GM19463 (cell line): ENCODE results near the gene MARCHF2.
"Not testable (repeated sequence)": the region's sequence is repeated elsewhere in the genome, so short reads cannot be mapped to it uniquely, and the experiment has no call there.

Experiments
- ATAC-seq: cut with Tn5 transposase; IDR thresholded peaks from one replicate; pipeline ENCODE4 v1.9.1; 2021; ENCODE audit warnings: mild to moderate bottlenecking, moderate library complexity; ENCODE audit not compliant: unreplicated experiment

MARCHF2 gene, protein sequence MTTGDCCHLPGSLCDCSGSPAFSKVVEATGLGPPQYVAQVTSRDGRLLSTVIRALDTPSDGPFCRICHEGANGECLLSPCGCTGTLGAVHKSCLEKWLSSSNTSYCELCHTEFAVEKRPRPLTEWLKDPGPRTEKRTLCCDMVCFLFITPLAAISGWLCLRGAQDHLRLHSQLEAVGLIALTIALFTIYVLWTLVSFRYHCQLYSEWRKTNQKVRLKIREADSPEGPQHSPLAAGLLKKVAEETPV

DNA sequence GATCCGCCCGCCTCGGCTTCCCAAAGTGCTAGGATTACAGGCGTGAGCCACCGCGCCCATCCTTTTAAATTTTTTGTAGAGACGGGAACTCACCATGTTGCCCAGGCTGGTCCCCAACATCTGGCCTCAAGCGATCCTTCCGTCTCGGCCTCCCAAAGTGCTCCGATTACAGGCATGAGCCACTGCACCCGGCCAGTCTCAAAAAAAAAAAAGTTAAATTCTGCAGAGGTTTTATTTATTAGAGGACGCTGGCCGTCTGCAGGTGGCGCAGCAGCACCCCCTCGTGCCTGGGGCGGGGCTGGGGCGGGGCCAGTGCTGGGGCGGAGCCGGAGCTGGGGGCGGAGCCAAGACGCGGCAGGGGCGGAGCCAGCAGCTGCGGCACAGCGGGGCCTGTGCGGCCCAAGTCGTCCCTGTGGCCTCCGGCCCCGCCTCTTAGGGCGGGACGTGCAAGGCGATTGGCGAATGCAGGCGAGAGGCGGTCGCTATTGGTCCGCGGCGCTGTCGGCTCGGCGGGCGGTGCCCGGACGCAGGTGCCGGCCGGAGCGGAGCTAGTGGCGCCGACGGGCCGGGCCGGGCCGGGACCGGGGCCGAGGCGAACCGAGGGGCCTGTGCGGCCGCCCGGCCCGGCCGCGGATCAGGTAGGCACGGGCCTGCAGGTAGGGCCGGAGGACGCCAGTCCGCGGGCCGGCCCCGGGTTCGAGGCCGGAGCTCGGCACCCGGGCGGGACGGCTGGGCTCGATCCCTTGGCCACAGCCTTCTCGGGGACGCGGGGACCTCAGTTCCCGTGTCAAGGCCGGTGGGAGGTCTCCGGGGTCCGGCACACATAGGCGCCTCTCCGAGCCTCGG lies at the start of gene MARCHF2:
MARCHF2 (plus strand) TSS at position 523 of the 846 bp plus-strand sequence. CDS start 8,536 bp downstream, outside the sequence.
- ATAC-seq: peak; percentile 100

DNA sequence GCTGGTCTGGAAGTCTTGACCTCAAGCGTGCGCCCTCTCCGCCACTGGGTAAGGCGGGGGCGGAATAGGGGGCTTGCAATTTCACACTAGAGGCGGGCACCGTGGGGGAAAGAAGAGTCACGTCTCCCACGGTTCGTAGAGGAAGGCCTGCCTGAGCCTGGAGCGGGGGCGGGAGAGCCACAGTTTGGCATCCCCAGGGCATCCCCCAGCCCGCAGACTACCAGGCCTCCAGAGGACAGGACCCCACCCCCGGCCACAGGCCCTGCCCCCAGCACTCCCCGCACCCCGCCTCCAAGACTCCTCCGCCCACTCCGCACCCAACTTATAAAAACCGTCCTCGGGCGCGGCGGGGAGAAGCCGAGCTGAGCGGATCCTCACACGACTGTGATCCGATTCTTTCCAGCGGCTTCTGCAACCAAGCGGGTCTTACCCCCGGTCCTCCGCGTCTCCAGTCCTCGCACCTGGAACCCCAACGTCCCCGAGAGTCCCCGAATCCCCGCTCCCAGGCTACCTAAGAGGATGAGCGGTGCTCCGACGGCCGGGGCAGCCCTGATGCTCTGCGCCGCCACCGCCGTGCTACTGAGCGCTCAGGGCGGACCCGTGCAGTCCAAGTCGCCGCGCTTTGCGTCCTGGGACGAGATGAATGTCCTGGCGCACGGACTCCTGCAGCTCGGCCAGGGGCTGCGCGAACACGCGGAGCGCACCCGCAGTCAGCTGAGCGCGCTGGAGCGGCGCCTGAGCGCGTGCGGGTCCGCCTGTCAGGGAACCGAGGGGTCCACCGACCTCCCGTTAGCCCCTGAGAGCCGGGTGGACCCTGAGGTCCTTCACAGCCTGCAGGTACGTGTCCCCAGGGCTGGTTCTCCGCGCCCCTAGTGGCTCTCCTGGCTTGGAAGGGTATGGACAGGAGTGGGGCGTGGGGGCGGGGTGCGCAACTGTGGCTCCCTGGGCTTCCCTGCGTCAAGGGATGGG lies 49.0 kb upstream of the MARCHF2 start, which contains the start of gene ANGPTL4:
ANGPTL4 (plus strand) TSS at position 353 of the 969 bp plus-strand sequence; CDS start at position 520, 167 bp downstream.
- no peak for ATAC-seq

DNA sequence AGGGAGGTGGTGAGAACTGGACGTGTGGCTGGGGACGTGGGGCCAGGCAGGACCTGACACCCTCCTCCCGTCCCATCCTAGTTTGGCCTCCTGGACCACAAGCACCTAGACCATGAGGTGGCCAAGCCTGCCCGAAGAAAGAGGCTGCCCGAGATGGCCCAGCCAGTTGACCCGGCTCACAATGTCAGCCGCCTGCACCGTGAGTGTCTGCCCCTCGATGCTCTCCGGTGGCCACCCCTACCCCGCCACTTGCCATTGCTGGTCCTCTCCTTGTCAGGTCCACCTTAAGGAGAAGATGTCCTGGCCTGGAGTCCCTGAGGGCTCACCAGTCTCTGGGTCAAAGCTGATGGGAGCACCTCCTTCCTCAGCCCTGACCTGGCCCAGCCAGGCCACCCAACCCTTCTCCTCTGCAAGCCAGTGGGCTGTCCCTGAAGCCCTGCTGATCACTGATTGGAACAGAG lies 47.0 kb upstream of the MARCHF2 start:
- ATAC-seq: no peak

DNA sequence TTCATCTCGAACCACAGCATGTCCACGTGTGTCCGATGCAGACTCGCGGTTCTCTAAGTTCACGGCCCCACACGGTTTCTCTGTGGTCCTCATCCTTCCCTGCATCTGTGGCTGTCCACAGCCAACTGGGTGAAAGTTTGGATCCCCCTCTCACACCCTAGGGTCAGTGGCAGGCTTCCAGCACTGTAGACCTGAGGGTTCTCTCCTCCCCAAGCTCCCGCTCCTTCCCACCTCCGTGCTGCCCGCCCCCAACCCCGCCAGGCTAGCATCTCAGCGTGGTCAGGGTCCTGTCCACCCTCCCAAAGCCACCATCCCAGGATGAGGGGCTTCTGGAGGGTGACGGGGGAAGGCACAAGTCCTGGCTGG lies 46.2 kb upstream of the MARCHF2 start:
- ATAC-seq: no peak

DNA sequence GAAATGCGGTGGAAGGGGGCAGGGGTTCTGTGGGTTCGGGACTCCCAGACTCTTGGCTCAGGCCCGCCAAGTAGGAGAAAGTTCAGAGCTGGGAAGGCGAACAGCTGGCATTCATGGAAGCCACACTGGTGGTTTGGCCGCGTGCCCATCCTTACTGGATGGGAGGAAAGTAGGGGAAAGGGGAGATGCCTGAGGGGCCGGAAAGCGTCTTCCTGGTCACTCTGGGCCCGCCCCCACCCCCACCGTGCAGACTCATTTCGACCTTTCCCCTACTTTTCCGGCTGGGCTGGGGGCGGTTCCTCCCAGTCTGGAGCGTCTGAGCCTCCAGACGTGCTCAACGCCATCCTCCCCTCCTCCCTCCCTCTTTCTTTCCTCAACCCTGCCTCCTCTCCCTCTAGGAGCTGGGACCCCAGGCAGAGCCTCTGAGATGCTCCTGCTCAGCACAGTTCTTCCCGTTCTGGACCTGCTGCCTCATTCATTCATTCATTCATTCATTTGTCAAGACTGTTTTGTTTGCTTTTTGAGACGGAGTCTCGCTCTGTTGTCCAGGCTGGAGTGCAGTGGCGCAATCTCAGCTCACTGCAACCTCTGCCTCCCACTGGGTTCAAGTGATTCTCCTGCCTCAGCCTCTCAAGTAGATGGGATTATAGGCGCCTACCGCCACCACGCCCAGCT lies 45.6 kb upstream of the MARCHF2 start:
- no peak for ATAC-seq

DNA sequence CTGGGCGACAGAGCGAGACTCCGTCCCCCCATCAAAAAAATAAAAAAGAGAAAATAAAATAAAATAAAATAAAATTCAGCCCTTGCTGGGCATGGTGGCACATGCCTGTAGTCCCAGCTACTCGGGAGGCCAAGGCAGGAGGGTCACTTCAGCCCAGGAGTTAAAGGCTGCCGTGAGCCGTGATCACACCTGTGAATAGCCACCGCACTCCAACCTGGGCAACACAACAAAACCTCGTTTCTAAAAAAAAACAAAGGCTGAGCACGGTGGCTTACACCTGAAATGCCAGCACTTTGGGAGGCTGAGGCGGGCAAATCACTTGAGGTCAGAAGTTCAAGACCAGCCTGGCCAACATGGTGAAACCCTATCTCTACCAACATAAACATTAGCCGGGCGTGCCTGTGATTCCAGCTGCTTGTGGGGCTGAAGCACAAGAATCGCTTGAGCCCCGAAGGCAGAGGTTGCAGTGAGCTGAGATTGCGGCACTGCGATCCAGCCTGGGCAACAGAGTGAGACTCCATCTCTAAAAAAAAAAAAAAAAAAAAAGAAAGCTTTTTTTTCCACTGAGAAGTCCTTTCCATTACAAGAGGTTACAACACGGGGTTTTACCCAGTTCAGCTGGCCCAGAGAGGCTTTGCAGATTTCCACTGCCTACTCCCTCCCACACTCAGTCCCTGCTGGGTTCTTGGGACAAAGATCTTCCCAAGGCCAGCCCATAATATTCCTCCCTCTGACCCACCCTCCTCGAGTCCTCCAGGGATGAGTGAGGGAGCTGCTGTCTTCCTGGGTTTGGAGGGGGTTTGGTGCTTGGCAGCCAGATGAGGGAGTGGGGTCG lies 42.7 kb upstream of the MARCHF2 start:
- ATAC-seq: no peak

DNA sequence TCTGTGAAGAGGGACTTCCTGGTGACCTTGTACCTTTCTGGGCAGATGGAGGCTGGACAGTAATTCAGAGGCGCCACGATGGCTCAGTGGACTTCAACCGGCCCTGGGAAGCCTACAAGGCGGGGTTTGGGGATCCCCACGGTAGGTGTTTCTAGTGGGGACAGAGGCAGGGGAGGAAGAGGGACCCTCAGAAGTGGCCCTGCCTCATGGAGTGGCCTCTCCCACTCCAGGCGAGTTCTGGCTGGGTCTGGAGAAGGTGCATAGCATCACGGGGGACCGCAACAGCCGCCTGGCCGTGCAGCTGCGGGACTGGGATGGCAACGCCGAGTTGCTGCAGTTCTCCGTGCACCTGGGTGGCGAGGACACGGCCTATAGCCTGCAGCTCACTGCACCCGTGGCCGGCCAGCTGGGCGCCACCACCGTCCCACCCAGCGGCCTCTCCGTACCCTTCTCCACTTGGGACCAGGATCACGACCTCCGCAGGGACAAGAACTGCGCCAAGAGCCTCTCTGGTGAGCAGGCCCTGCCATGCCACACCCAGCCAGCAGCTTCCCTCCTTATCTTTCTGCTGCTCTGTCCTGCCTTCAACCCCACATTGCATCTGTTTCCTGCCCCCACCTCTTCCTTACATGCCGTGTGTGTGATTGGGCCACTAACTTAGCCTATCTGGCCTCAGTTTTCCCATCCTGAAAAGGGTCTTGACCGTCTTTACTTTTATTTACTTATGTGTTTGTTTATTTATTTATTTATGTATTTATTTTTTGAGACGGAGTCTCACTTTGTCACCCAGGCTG lies 41.9 kb upstream of the MARCHF2 start:
- ATAC-seq: no peak

DNA sequence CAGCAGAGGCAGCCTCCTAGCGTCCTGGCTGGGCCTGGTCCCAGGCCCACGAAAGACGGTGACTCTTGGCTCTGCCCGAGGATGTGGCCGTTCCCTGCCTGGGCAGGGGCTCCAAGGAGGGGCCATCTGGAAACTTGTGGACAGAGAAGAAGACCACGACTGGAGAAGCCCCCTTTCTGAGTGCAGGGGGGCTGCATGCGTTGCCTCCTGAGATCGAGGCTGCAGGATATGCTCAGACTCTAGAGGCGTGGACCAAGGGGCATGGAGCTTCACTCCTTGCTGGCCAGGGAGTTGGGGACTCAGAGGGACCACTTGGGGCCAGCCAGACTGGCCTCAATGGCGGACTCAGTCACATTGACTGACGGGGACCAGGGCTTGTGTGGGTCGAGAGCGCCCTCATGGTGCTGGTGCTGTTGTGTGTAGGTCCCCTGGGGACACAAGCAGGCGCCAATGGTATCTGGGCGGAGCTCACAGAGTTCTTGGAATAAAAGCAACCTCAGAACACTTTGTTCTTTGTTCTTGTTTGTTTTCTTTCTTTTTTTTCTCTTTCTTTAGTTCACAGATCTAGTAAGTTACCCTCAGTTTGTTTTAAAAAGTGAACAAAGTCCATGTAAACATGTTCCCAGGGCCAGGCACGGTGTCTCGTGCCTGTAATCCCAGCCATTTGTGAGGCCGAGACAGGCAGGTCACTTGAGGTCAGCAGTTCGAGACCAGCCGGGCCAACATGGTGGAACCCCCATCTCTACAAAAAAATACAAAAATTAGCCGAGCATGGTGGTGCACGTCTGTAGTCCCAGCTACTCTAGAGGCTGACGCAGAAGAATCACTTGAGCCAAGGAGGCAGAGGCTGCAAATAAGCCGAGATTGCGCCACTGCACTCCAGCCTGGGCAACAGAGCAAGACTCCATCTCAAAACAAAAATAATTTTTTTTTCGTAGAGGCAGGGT lies 39.0 kb upstream of the MARCHF2 start:
- no peak for ATAC-seq

DNA sequence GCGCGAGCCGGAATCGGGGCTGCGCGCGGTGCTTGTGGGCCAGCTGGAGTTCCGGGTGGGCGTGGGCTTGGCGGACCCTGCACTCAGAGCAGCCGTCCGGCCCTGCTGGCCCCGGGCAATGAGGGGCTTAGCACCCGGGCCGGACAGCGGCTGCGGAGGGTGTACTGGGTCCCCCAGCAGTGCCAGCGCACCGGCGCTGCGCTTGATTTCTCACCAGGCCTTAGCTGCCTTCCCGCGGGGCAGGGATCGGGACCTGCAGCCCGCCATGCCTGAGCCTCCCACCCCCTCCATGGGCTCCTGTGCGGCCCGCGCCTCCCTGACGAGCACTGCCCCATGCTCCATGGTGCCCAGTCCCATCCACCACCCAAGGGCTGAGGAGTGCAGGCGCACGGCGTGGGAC lies 37.3 kb upstream of the MARCHF2 start:
- not testable (repeated sequence) for ATAC-seq

DNA sequence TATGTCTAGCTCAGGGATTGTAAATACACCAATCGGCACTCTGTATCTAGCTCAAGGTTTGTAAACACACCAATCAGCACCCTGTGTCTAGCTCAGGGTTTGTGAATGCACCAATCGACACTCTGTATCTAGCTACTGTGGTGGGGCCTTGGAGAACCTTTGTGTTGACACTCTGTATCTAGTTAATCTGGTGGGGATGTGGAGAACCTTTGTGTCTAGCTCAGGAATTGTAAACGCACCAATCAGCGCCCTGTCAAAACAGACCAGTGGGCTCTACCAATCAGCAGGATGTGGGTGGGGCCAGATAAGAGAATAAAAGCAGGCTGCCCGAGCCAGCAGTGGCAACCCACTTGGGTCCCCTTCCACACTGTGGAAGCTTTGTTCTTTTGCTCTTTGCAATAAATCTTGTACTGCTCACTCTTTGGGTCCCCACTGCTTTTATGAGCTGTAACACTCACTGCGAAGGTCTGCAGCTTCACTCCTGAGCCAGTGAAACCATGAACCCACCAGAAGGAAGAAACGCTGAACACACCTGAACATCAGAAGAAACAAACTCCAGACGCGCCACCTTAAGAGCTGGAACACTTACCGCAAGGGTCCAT lies 36.6 kb upstream of the MARCHF2 start:
- ATAC-seq: not testable (repeated sequence)

DNA sequence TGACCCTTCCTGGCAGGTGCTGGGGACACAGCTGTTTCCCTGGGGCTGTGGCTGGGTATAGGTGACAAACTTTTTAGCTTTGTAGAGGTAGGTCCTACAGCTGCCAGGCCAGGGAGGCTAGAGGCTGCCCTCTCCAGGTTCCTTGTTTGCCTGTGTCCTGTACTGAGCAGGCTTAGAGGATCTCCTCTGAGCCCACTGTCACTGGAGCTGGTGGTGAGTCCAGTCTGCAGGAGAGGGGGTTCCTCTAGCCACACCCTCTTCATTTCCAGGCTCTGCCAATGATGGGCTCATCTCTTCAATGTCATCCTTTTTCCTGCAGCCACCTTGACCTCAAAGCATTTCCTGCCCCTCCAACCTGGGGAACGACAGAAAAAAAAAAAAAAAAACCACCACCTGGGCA lies 35.5 kb upstream of the MARCHF2 start:
- no peak for ATAC-seq

DNA sequence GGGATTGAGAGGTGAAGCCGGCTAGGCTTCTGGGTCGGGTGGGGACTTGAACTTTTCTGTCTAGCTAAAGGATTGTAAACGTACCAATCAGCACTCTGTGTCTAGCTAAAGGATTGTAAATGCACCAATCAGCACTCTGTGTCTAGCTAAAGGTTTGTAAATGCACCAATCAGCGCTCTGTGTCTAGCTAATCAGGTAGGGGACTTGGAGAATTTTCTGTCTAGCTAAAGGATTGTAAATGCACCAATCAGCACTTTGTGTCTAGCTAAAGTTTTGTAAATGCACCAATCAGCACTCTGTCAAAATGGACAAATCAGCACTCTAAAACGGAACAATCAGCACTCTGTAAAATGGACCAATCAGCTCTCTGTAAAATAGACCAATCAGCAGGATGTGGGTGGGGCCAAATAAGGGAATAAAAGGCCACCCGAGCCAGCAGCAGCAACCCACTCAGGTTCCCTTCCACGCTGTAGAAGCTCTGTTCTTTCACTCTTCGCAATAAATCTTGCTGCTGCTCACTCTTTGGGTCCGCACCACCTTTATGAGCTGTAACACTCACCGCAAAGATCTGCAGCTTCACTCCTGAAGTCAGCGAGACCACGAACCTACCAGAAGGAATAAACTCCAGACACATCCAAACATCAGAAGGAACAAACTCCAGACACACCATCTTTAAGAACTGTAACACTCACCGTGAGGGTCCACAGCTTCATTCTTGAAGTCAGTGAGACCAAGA lies 33.8 kb upstream of the MARCHF2 start:
- ATAC-seq: not testable (repeated sequence)

DNA sequence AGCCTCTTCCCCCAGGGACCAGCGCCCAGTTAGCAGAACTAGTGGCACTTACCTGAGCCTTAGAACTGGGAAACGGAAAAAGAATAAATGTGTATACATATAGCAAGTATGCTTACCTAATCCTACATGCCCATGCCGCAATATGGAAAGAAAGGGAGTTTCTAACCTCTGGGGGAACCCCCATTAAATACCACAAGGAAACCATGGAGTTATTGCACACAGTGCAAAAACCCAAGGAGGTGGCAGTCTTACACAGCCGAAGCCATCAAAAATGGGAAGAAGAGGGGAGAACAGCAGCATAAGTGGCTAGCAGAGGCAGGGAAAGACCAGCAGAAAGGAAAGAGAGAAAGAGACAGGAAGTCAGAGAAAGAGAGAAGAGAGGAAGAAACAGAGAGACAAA lies 28.5 kb upstream of the MARCHF2 start:
- ATAC-seq: not testable (repeated sequence)

DNA sequence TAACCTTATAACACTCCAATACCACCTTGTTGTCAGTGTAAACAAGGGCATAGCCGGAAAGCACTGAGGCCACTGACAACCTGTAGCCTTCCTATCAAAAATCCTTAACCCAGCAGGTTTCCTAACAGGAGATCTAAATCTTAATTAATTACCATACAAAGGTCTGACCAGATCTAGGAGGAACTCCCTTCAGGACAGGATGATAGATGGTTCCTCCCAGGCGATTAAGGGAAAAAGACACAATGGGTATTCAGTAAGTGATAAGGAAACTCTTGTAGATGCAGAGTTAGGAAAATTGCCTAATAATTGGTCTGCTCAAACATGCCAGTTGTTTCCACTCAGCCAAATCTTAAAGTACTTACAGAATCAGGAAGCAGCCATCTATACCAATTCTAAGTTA lies 28.0 kb upstream of the MARCHF2 start:
- ATAC-seq: not testable (repeated sequence)

DNA sequence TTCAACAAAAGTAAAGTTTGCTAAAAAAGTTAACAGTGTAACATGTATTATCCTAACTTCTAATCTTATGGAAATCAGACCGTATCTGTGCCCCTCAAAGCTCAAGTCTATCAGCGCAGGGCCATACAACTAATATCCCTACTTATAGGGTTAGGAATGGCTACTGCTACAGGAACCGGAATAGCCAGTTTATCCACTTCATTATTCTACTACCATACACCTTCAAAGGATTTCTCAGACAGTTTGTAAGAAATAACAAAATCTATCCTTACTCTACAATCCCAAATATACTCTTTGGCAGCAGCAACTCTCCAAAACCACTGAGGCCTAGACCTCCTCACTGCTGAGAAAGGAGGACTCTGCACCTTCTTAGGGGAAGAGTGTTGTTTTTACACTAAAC lies 27.5 kb upstream of the MARCHF2 start:
- not testable (repeated sequence) for ATAC-seq

DNA sequence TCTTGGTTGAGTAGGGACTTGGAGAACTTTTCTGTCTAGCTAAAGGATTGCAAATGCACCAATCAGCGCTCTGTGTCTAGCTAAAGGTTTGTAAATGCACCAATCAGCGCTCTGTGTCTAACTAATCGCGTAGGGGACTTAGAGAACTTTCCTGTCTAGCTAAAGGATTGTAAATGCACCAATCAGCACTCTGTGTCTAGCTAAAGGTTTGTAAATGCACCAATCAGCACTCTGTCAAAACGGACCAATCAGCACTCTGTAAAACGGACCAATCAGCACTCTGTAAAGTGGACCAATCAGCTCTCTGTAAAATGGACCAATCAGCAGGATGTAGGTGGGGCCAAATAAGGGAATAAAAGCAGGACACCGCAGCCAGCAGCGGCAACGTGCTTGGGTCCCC lies 26.7 kb upstream of the MARCHF2 start:
- ATAC-seq: not testable (repeated sequence)
